Dermis microvascular lymphatic vessel endothelial cell (primary cell): ENCODE data around the gene USP40. TPM values are rescaled to one million over a fixed set of nuclear protein-coding genes. Genes with fewer than 3 reads are reported as not detected.
A peak's percentile ranks its signal among the peaks of the same experiment; 100 is the strongest.

Source experiments
- DNase-seq, 2 donors: peaks; one replicate each; pipeline versions ENCODE4 v3.0.0 to v3.0.0-alpha.2; 2010; ENCODE audit warnings: low read depth in 2 of 2
- total RNA-seq: library from RNA; depleted of rRNA; stranded (reverse); fragments of >200 nt; gene quantifications from 2 replicates; pipeline ENCODE4 v1.2.1, GENCODE V29; 2014

USP40 gene
- total RNA-seq, 1 donor from 2014 or later, result 19.0 TPM

DNA sequence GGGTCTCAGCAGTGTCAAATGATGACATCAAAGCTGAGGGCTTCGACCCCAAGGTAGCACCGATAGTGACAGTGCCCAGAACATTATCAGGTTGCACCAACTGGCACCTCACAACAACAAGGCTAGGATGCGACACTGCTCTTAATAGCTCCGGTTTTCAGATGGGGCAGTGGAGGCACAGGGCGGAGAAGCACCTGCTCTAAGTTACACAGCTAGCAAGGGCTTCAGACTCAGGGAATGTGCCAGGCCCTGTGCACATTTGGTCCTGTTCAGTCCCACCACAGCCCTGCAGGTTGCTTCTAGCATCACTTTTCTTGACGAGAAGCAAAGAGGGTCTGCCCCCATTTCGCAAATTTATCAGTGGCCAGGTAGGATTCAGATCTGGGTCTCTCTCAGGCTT is 138.1 kb downstream of the USP40 start:
- DNase-seq, result no peak

DNA sequence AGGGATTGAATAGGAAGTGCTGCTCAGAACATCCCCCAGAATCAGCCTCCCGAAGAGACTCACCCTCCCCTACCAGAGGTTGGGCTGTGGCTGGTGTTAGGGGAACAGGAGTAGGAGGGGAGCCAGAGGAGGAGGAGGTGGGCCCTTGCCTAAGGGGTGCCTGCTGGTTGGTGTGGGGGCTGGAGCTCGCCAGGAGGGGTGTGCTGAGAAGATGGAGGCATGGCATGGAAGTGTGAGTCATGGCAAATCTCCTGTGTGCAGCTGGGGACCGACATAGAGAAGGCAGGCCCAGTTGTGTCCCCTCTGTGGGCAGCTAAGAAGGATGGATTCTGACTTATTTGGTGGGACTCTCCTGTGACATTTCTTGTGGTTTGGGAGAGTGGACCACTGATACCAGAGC is 138.6 kb downstream of the USP40 start:
- DNase-seq, result no peak

DNA sequence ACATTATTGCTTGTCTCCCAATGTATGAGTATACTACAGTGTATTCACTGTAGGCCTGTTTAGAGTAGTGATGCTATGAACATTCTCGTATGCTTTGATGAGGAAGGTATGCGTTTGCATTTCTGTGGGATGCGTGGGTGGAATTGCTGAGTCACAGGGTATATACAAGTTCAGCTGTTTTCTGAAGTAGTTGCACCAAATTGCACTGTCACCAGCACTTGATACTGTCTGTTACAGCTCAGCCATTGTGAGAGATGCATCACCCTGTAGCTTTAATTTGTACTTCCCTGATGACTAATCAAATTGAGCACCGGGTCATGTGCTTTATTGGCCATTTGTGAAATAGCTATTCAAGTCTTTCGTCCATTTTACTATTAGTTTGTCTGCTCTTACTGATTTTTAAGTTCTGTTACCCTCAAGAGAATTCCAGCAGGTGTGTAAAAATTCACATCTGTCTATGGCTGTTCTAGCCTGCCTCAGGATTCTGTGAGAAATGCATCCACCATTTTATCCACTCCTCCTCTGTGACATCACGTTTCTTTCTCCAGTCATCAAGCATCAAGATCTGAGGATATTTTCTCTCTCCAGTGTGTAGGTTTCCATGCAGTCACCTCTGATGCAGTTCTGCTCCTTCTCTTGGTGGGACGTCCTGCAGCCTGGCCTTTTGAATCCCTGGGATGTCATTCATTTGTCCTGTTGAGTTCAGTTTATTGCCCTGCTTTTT is 139.8 kb downstream of the USP40 start:
- peak in 1 of 2 donors; percentile 67 for DNase-seq

Other genes starting within 250 kb of the USP40 start
- gene DGKD, start 212.3 kb downstream of the USP40 start, total RNA-seq, result 9.5 and 10.7 TPM in 2 replicates
- not detected in 2 replicates for gene UGT1A8, start 50.9 kb upstream of the USP40 start, total RNA-seq
- gene UGT1A10, start 69.7 kb upstream of the USP40 start, total RNA-seq, result not detected in 2 replicates
- gene UGT1A9, start 105.1 kb upstream of the USP40 start, total RNA-seq, result not detected in 2 replicates
- not detected in 2 replicates for gene UGT1A7, start 115.1 kb upstream of the USP40 start, total RNA-seq
- not detected in 2 replicates for gene UGT1A6, start 126.1 kb upstream of the USP40 start, total RNA-seq
- gene UGT1A5, start 146.1 kb upstream of the USP40 start, total RNA-seq, result not detected in 2 replicates
- gene UGT1A4, start 152.0 kb upstream of the USP40 start, total RNA-seq, result not detected in 2 replicates
- gene UGT1A3, start 162.3 kb upstream of the USP40 start, total RNA-seq, result not detected in 2 replicates
- gene UGT1A1, start 193.5 kb upstream of the USP40 start, total RNA-seq, result not detected in 2 replicates
- gene MROH2A, start 211.5 kb upstream of the USP40 start, total RNA-seq, result not detected in 2 replicates